GM12874 (cell line): ENCODE results near the gene MZT2B.
A peak's percentile ranks its signal among the peaks of the same experiment; 100 is the strongest.
"Not testable (repeated sequence)": the region's sequence is repeated elsewhere in the genome, so short reads cannot be mapped to it uniquely, and the experiment has no call there.

Experiments used
- TF ChIP-seq, protein P1 (sequence below): IDR thresholded peaks from 2 replicates; pipeline ENCODE4 v1.5.1; 2011; ENCODE audit warnings: low read depth, mild to moderate bottlenecking, control low read depth, low read length, moderate library complexity; ENCODE audit not compliant: insufficient read depth

The MZT2B gene, protein sequence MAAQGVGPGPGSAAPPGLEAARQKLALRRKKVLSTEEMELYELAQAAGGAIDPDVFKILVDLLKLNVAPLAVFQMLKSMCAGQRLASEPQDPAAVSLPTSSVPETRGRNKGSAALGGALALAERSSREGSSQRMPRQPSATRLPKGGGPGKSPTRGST

DNA sequence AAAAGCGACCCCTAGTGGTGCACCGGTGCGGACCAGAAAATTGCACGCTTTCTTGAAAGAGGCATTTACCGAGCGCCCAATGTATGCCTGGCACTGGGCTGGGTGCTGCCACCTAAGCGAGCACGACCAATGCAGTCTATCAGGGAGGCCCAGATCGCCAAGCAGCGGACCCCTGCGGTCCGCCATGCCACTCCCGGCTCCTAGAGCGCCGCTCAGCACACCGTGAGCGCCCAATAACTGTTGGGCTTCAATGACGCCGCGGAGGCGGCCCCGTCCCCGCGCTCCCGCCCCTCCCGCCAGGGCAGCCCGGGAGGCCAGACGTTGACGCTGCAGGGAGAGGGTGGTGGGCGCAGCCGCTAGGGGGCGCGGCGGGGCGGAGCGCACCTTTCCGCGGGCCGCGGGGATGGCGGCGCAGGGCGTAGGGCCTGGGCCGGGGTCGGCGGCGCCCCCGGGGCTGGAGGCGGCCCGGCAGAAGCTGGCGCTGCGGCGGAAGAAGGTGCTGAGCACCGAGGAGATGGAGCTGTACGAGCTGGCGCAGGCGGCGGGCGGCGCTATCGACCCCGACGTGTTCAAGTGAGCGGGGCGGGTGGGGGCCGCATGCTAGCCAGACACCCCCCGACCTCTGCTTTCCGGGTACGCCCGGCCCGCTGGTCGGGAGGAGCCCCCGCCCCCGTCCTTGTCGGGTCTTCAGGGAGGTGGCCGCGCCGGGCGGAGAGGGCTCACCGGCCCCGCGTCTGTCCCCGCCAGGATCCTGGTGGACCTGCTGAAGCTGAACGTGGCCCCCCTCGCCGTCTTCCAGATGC is at the start of gene MZT2B:
Gene MZT2B (plus strand): TSS at position 383 of the 803 bp plus-strand sequence. CDS start 21 bp downstream, at position 404.
- TF ChIP-seq, protein P1, sequence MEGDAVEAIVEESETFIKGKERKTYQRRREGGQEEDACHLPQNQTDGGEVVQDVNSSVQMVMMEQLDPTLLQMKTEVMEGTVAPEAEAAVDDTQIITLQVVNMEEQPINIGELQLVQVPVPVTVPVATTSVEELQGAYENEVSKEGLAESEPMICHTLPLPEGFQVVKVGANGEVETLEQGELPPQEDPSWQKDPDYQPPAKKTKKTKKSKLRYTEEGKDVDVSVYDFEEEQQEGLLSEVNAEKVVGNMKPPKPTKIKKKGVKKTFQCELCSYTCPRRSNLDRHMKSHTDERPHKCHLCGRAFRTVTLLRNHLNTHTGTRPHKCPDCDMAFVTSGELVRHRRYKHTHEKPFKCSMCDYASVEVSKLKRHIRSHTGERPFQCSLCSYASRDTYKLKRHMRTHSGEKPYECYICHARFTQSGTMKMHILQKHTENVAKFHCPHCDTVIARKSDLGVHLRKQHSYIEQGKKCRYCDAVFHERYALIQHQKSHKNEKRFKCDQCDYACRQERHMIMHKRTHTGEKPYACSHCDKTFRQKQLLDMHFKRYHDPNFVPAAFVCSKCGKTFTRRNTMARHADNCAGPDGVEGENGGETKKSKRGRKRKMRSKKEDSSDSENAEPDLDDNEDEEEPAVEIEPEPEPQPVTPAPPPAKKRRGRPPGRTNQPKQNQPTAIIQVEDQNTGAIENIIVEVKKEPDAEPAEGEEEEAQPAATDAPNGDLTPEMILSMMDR = peak; percentile 78

DNA sequence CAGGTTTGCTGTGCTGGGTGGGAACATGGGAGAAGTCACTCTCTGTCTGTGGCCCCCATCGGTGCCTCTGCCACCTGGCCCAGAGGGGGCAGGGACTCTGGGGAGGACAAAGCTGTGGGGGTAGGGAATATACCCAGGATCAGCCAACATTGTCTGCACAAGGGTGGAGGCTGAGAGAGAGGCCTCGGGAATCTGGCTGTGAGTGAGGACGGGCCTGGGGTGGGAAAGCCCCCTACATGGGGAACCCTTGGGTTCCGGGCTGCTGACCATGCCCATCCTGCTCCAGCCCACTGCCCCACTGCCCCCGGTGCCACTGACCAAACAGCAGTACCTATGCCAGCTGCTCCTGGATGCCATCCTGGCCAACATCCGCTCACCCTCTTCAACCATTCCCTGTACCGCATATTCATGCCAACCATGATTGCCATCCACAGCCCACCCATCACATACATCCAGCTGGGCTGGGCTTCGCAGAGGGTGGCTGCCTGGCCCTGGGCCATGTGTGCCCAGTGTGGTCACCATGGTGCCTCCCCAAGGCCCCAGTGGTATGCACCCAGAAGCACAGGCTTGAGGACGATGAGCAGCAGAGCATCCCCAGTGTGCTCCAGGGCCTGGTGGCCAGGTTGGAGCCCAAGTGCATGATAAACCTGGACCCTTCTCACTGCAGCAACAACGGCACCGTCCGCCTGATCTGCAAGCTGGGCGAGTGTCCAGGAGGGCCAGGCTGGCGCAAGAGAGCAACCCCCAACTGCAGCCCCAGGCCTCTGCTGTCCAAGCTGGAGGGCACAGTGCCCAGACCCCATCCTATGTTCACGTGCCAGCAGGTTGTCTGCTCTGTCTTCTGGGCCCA is 46.1 kb upstream of the MZT2B start:
- TF ChIP-seq, protein P1 = no peak

DNA sequence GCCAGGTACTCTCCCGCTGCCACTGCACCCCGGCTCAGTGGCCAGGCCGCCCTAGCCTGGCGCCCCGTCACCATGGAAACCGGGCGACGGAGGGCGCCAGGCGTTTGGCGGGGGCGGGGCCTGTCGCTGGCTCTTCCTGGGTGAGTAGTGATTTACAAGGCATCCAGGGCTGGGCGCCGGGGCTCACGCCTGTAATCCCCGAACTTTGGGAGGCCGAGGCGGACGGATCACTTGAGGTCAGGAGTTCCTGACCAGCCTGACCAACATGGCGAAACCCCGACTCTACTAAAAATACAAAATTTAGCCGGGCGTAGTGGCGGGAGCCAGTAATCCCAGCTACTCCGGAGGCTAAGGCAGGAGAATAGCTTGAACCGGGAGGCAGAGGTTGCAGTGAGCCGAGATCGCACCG is 37.1 kb upstream of the MZT2B start, which contains the start of gene CCDC74B:
Gene CCDC74B (minus strand): TSS at position 107 of the 409 bp plus-strand sequence. CDS start 116 bp downstream, outside the sequence.
- TF ChIP-seq, protein P1 = not testable (repeated sequence)

DNA sequence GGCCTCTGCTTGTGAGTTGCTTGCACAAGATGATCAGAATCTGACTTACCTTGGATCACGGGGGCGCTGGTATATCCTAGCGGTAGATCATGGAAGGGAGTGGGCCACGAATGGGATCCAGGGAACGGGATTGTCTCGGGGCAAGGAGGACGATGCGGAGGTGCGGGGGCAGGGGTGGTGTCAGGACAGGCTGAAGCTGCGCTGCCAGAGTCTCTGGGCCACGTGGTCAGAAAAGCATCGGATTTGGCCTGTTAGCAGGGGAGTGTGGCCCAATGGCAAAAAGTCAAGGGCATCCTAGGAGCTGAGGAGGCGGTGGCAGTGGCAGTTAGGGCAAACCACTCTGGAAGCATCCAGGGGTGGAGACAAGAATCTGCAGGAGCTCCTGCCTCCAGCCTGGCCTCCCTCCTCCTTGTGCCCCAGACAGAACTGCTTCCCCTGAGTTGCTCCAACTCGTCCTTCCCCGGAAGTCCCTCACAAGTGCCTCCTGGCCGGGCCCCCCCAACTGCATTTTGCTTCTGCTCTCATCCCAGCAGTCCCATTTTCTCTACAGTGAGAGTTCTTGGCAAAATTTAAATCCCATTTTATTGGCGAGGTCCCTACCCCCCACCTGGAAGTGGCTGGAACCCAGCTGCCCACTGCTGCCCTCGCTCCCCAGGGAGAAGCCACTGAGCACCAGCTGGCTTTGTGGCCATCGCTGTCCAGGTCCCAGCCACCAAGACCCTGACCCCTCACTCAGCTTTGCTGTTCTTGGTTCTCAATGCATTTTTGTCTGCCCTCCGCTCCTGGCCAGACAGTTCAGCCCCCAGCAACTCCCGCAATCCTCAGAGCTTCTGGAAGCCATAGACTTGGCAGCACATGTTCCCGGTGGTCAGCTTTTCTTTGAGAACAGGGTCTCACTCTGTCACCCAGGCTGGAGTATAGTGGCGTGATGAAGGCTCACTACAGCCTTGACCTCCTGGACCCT is 31.6 kb upstream of the MZT2B start:
- TF ChIP-seq, protein P1 = no peak

DNA sequence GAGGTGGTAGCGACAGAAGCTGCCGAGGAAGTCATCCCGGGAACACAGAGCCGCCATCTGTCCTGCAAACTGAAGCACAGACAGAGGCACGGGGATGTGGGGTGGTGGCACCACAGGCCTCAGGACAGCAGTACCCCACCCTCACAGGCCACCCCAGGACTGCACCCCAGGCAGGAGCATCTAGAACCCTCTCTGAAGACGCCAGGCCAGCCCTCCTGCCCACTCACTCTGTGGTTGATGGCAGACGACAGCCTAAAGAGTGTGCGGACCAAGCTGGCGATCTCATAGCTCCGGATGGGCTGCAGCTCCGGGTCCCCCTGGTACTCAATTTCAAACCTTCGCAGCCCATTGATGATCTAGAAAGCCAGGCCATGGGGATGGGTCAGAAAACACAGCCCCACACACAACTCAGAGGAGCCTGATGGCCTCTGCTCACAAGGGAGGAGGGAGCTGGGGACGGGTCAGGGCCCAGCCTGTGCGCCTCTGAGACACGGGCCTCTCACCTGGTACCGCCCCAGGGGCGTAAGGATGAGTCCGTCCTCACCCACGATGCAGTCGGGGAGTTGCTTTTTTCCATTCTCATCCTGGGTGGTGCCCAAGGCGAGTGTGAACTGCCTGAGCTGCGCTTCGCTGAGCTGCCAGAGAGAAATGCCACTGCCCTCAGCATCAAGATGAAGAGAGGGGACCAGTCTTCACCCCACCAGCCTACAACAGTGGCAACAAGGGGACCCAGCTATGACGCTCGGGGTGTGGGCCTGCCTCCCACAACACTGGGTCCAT is 29.1 kb upstream of the MZT2B start:
- TF ChIP-seq, protein P1 = no peak
